ENCODE results near the gene LCE2C.

- no peak for TF ChIP-seq YY1 (IDR thresholded peaks at IDR 0.05; ENCODE audit: insufficient read depth, insufficient read length)
- no peak for TF ChIP-seq ZNF274 (IDR thresholded peaks at IDR 0.05; ENCODE audit: low read depth, low read length)
- no peak for TF ChIP-seq SUZ12 (IDR thresholded peaks at IDR 0.05; ENCODE audit: extremely low read depth, insufficient read depth, insufficient read length)
Measured at GRCh38 chr1:152658649-152659048, 16.4 kb upstream of the LCE2C start.

Data from NT2/D1 (cell line).